Stimulated activated CD8-positive, alpha-beta memory T cell treated with anti-CD3 and anti-CD28 coated beads, Interleukin-4, amount 100 ng/mL, for 4 hours (primary cell): ENCODE data around the gene FGD2.

ENCODE experiments used
- DNase-seq, 2 donors: peaks; one replicate each; pipeline ENCODE4 v3.0.0-alpha.2; 2020; ENCODE audit warnings: low read depth in 2 of 2, low spot score in 1 of 2

The FGD2 gene

GRCh38 chr6:36970892-36971842, 34.3 kb upstream of the FGD2 start:
- DNase-seq = no peak

GRCh38 chr6:36971921-36972673, 33.4 kb upstream of the FGD2 start:
- no peak for DNase-seq

DNA sequence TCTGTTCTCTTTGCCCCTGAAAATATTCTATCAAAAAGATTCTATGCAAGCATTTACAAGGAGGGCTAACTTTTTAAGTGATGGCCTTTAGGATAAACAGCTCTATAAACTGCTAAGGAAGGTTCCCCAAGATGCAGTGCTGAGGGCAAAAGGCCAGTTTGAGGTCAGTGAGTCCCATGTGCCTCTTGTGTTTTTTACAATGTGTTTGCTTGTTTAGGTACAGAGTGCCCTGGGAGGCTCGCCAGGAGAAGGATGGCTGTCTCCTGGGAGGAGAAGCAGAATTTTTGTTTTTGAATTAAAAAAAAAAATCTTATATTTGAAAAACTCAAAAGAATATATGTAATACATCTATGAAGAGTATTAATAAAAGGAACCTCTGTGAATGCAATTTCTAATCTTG, 32.3 kb upstream of the FGD2 start:
- no peak for DNase-seq

DNA sequence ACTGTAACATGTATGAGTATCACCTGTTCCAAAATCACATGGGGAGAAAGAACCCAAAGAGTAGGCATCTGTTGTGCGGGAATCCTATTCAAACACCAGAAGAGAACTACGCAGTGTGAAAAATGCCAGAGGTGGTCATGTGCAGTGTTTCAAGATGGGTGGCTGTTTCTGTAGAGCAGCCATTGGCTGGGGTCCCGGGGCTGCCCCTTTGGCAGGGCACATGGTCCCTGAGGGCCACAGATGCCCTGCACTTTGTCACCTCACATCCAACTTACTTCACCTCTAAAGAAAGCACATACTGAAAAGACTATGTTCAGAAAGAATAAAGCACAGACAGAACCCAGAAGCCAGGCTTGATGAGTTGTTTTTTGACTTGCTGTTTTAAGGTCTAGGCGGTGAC, 31.8 kb upstream of the FGD2 start:
- no peak for DNase-seq

- DNase-seq = no peak
These were observed 30.0 kb upstream of the FGD2 start for GRCh38 chr6:36975231-36976006.

- no peak for DNase-seq
These were observed 29.5 kb upstream of the FGD2 start for GRCh38 chr6:36976007-36976264.

DNA sequence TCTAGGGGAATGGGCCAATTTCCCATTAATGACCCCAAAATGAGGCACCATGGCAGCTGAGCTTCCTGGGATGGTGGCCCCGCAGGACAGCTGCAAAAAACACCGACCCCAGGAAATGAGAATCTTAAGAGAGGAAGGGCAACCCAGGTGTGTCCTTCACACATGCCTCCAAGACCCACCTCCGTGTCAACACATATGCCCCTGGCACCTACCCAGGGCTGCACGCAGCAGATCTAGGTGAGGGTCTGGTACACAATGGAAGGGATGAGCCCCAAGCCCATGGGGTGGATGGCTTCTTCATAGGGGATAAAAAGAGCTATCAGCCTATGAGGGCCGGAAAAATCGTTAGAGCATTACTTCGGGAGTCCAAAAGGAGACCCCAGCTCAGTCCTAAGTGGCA, 28.9 kb upstream of the FGD2 start:
- no peak for DNase-seq

DNA sequence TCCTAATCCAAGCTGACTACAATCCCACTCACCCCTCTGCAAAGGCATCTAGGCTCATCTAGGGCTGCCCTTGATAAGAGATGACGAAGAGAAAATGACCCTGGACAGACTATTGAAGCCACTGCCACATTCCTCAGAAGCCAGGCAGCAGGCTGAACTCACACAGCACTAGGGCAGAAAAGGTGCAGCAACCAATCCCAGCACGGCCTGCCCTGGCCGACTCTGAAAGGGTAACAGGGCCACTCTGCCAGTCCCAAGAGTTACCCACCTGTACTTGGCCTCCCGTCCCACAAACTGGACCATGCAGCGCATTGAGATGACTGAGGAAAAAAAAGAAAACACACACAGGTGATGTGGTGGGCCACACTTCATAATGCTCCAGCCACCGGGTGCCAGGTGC, 28.5 kb upstream of the FGD2 start:
- no peak for DNase-seq

DNA sequence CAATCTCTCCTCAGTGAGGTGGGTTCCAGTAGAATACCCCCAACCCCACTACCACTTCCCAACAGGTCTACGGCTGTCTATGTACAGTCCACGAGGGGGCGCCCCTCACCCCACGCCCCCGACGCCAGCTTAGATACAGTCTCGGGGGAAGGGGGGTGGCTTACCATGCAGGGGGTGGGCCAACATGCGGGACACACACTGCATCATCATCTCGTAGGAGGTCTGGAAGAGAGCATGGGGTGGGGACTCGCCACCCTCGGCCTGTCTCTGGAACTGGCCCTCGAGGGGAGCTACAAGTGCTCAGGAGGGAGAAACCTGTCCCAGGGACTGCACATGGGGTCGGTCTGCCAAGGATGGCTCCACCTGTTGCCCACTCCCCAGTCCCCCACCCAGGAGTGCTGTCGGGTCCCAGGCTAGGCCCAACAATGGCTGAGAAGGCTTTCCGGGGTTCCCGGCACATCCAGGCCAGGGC, 27.9 kb upstream of the FGD2 start:
- no peak for DNase-seq

GRCh38 chr6:36978421-36979346, 26.8 kb upstream of the FGD2 start:
- DNase-seq = no peak

DNA sequence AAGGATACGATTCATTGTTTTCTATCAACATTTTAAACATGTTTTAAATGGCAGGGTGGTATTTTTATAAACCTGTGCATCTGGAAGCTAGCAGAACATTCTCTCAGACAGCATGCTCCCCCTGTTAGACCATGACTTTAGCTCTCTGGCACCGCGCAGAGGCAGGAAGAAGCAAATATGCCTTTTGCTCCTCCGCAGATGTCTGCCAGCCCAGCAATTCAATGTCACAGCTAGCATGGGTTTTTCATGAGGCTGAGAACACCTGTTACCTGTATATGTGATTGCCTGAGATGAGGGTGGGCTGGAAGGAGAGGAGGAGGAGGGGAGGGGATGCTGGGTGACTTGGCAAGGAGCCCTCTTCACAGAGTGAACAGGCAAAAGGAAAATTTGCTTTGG, 26.1 kb upstream of the FGD2 start:
- no peak for DNase-seq

DNA sequence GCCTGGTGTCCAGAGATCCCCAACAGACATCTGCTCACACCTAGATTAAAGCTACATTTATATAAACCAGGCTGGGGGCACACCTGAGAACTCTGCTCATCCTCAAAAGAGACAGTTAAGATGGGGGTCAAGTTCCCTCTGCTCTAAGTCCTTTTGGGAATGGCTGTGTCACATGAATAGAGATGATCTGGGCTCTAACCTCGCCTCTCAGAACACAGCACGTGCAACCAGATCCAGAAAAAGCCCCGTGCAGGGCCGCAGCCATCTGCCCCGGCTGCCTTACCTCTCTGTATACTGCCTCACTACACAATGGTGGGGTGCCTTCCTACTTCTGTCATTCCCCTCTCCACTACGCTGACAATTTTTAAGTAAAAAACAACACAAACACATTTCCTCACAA, 25.3 kb upstream of the FGD2 start:
- DNase-seq = no peak

DNA sequence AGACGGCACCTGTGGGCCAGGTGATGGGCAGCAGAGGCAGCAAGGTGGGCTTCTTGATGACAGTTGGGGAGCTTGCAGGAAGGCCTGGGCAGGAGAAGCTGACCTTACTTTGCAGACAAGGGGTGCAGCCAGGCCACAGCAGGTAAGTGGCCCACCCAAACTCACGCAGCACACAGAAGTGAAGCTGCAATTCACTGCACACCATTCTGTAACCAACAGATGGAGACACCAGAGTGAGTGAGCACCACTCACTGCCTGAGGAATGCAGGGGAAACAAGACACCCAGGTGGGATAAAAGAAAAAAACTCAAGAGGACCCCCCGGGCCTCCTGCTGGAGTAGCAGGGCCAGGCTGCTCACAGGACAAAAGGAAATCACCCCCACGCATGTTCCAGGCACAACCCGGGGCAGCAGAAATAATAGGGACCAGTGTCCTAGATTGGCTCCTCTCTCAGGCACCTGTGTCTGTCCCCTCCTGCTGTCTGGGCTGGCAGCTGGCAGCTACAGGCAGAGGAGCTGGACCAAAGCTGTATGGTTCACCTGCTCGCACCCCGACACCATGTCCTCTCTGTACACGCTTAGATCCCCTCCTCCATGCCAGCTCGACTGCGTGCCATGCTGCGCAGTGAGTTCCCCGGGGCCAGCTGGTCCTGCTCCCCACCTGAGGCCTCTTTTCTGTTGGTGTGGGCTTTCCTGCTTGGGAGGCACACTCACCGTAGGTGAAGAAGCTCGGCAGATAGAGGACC, 24.4 kb upstream of the FGD2 start:
- no peak for DNase-seq

DNA sequence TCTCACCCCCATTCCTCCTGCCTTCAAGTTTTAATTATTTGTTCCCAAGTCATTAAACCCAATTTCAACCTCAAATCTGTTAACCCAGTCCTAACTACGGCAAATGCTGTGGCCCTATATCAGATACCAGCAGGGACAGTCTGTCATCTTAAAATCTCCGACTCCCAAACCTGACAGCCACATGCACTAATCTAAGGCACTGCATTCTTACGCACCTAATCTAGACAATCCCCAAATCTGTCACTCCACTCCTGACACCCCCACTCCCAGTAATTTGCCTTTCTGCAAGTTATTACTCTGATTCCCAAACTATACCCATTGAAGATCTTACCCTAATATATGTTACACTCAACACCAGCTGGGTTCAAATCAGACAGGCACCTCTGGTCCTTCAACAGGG, 21.9 kb upstream of the FGD2 start:
- DNase-seq = no peak

DNA sequence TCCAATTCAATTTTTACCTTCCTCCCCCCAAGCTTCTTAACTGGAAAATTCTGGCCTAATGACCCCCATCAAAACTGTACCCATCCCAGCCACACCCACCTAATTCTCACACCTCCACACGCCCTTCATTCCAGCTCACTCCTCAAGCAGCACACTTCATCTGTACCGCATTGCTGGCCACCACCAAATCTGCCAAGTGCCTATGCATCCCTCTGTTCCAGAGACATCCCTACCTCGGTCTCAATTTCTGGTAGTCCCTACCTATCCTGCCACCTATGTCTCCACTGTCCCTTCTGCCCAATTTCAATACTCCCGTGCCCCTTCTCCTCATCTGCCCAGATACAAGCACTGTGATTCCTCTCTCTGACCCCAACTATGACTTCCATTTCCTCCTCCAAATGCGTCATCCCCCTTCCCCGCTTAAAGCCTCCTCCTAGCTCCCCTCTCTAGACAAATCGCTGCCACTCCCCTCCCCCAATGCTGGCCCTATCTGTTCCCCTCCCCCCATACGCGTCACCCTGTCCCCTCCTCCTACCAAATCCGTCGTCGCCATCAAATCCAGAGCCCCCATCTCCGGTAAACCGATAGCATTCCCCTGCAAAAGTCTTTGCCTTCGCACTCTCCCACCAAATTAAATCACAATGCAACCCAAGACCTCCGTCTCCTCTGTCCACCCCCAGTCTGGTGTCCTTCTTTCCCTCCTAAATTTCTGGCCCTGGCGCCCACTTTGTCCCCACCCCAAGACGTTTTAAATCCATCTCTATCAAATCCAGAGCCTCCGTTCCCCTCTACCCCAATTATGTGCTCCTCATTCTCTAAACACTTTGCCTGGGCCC, 20.7 kb upstream of the FGD2 start:
- peak; percentile 17 to 27 for DNase-seq

DNA sequence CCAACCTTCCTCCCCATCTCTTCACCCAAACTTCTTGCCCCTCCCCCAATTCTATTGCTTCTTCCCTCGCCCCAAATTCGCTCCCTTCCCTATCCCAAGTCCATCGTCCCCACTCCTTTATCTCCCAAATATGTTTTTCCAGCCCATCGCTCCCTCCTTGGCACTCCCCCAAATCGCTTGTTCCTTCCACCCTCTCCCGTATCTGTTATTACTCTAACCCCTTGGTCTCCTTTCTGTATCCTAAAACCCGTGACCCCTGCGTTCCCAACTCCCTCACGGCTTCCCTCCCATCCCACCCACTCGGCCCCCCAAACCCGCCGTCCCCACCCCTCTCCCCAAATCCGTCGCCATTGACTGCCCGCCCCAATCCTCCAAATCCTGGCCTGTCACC, 20.0 kb upstream of the FGD2 start:
- DNase-seq = no peak

DNA sequence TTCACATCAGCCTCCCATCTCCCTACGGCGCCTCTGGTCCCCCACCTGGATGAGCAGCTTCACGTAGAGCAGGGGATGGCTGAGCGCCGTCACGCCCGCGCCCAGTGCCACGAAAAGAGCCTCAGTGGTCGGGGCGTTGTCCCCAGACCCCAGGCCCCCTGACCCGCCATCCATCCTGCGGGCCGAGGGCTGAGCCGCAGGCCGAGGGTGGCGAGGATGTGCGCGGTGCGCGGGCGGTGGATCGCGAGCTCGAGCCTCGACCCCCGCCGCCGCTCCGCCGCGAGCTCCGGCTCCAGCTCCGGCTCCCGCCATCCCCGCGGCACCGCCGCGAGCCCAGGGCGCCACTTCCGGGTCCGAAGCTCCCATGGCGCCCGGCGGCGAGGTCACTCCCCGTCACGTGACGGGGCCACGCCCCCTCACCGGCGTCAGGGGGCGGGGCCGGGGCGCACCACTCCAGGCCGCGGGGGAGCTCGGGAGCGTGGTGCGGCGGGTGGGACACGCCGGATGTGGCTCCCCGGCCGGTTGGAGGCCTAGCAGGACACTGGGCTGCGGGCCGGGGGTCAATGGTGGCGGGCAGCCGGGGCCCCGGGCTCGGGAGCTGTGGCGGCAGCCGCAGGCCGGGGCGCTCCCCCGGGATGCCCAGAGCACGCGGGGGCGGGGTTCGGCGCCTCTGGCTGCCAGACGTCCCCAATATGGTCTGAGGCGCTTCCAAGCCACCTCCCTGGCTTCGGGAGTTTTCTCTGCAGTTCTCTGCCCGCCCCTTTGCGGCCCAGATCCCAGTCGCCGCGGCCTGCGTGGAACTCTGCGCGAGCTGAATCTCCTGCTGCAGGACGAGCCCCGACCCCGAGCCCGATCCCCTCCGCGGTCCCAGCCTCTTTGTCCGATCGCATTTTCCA, 19.4 kb upstream of the FGD2 start, which contains the start of gene MTCH1:
TSS of gene MTCH1 (minus strand) at position 389 of the 896 bp plus-strand sequence. CDS start at position 366, 23 bp downstream.
- peak; percentile 62 to 72 for DNase-seq

GRCh38 chr6:36986704-36987047, 18.8 kb upstream of the FGD2 start:
- no peak for DNase-seq
